Activated naive CD8-positive, alpha-beta T cell treated with anti-CD3 and anti-CD28 coated beads for 36 hours (primary cell): ENCODE data around the gene GRAP2. TPM values are rescaled to one million over a fixed set of nuclear protein-coding genes. Genes with fewer than 3 reads are reported as not detected.

Experiments used
- DNase-seq: peaks from one replicate; pipeline ENCODE4 v3.0.0; 2021
- H3K27ac Mint-ChIP-seq: one replicate; pipeline ENCODE4 v1.8.0; 2022; ENCODE audit warnings: mild to moderate bottlenecking, moderate library complexity, mixed read lengths
- H3K27me3 Mint-ChIP-seq: one replicate; pipeline ENCODE4 v1.8.0; 2022; ENCODE audit warnings: mild to moderate bottlenecking, mixed read lengths
- H3K36me3 Mint-ChIP-seq: one replicate; pipeline ENCODE4 v1.8.0; 2021; ENCODE audit warnings: mild to moderate bottlenecking, mixed read lengths
- H3K4me1 Mint-ChIP-seq: one replicate; pipeline ENCODE4 v1.8.0; 2021; ENCODE audit warnings: mixed read lengths
- H3K4me3 Mint-ChIP-seq: one replicate; pipeline ENCODE4 v1.8.0; 2022; ENCODE audit warnings: mild to moderate bottlenecking, moderate library complexity, mixed read lengths
- H3K9me3 Mint-ChIP-seq: one replicate; pipeline ENCODE4 v1.8.0; 2022; ENCODE audit warnings: mixed read lengths
- total RNA-seq, 2 experiments: library from RNA; stranded (reverse); gene quantifications; one replicate each; pipeline ENCODE4 v1.2.3, GENCODE V29; 2021

Gene GRAP2
- total RNA-seq, 2 experiments from 2014 or later: 65.2 to 65.5 TPM

DNA sequence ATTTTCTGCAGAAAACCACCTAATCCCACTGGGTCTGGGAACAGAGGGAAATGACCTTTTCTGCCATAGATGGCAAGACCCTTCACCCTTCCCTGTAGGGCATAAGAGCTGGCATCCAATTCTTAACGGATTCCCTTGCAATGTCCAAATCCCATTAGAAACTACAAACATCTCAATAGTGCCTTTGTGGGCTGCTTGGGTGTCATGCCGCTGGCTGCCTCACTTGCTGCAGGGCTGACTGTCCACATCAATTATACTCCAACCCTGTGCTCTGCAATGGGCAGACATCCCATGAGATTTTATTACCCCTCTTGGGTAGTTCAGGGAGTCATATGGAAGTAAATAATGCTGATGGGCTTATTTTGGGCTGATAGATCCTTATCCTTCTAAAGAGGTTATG lies 7.3 kb downstream of the GRAP2 start:
- peak overlapping the region; percentile 88 for H3K4me3 Mint-ChIP-seq
- DNase-seq: no peak
- H3K4me1 Mint-ChIP-seq: peaks cover 71% of the 10 kb centered on the region
- no peaks in the 10 kb centered on the region for H3K9me3 Mint-ChIP-seq
- H3K36me3 Mint-ChIP-seq: peaks cover 22% of the 10 kb centered on the region
- H3K27ac Mint-ChIP-seq: peak overlapping the region; percentile 98
- H3K27me3 Mint-ChIP-seq: no peaks in the 10 kb centered on the region

DNA sequence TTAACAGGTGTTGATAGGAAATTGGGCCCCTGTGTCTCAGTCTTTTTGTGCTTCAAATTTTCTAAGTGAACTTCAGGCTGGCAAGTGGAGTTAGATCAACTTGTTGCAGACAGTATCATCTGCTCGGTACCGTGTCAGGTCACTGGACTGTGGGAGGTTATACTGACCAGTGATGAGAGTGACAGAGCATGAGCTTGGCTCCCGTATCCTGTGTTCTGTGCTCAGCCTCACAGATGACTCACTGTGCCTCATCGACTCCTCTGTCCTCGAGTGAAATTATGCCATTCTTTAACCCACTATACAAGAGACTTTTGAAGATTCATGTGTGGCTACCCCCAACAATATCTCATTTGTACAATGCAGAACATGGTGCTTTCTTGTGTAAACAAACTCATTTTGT lies 7.9 kb downstream of the GRAP2 start:
- H3K4me1 Mint-ChIP-seq: peaks cover 77% of the 10 kb centered on the region
- H3K4me3 Mint-ChIP-seq: peak overlapping the region; percentile 88
- no peaks in the 10 kb centered on the region for H3K27me3 Mint-ChIP-seq
- DNase-seq: peak; percentile 46
- H3K27ac Mint-ChIP-seq: peak overlapping the region; percentile 98
- peaks cover 22% of the 10 kb centered on the region for H3K36me3 Mint-ChIP-seq
- H3K9me3 Mint-ChIP-seq: no peaks in the 10 kb centered on the region

DNA sequence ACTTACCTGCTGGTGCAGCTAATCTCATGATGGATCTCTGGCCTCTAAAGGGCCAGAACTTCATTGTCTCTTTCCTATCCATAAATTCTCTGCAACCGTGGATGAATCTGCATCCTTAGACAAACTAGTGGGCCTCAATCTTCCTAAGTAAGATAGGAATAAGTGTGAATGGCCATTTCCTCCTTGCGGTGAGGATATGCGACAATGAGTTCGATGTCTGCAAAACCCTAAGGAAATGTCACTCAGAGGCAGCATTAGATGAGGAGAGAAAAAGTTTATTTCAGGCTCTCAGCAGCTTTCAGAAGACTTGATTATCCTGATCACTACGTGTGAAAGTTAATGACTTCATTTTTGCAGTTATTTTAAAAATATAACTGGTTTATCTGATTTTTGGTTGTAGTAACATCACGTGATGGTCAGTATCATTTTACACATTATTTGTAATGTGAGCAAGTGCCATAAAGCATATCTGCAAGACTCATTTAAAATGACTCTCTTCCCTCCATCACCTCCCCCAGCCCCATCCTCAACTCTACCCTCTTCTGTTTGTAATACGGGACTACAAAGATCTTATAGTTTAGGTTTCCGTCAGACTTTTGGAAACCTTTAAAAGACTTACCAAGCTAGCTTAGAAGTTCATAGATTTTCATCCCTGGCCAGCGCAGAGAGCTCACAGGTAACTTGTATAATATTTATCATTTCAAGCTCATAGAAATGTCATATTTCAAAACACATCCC lies 10.2 kb downstream of the GRAP2 start:
- peak overlapping the region; percentile 98 for H3K27ac Mint-ChIP-seq
- peaks cover 15% of the 10 kb centered on the region for H3K36me3 Mint-ChIP-seq
- peak overlapping the region; percentile 66 for H3K4me3 Mint-ChIP-seq
- no peaks in the 10 kb centered on the region for H3K9me3 Mint-ChIP-seq
- H3K4me1 Mint-ChIP-seq: peaks cover 83% of the 10 kb centered on the region
- DNase-seq: no peak
- no peaks in the 10 kb centered on the region for H3K27me3 Mint-ChIP-seq

DNA sequence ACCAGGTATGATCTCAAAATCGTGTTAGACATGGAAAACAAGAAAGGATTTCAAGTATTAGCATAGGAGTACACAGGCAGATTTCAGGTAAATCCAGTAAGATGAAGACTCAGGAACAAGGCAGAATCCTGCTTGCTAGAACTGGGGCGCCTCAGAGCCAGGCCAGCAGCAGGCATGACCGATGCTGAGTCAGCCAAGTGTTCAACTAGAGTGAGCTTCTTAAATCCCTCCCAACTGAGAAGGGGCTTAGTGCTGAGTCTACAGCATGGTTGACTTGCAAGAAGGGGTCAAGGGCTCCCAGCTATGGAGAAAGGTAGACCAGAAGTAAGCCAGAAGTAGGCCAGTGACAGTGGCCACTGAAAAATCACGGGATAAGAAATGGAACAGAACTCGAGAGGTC lies 12.4 kb downstream of the GRAP2 start:
- no peaks in the 10 kb centered on the region for H3K9me3 Mint-ChIP-seq
- H3K4me1 Mint-ChIP-seq: peaks cover 89% of the 10 kb centered on the region
- peaks cover 18% of the 10 kb centered on the region for H3K36me3 Mint-ChIP-seq
- H3K4me3 Mint-ChIP-seq: peak overlapping the region; percentile 66
- H3K27me3 Mint-ChIP-seq: no peaks in the 10 kb centered on the region
- no peak for DNase-seq
- H3K27ac Mint-ChIP-seq: peak overlapping the region; percentile 98

DNA sequence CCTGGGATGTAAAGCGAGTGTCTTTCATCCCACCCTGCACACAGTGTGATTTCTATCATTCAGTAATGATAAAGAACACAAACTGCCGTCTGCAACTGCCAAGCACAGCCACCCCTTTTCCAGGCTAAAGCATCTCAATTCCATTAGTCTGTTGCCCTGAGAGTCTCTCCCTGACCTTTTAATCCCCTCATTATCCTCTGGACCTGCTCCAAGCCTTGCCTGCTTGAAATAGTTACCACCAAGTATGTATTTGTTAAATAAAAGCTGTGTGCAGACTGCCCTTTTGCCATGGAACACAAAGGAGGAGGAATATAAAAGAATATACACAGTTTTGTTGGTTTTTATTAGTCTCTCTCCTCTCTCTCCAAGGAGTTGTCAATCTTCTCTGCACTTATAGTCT lies 13.0 kb downstream of the GRAP2 start:
- Mint-ChIP-seq H3K4me3 (peak overlapping the region; percentile 66), H3K4me1 (peaks cover 87% of the 10 kb centered on the region), H3K9me3 (no peaks in the 10 kb centered on the region), H3K36me3 (peaks cover 18% of the 10 kb centered on the region), H3K27me3 (no peaks in the 10 kb centered on the region), H3K27ac (peak overlapping the region; percentile 98)
- no peak for DNase-seq

DNA sequence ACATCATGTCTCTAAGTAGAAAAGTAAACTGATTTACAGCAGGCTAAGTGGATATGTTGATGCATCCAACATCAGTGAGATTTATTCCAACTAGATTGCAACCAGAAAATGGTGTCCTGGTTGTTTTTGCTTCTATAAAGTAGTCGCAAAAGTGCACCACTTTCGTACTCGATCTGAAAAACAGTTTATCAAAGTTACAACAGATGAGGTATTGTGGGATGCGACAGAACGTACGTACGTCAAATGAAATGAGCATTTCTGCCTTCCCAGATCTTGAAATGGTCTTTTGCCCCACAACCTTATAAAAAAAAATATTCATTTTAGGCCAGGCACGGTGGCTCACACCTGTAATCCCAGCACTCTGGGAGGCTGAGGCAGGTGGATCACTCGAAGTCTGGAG lies 13.7 kb downstream of the GRAP2 start:
- Mint-ChIP-seq H3K36me3 (peaks cover 16% of the 10 kb centered on the region), H3K4me1 (peaks cover 86% of the 10 kb centered on the region), H3K9me3 (no peaks in the 10 kb centered on the region), H3K4me3 (peak overlapping the region; percentile 66), H3K27me3 (no peaks in the 10 kb centered on the region), H3K27ac (peak overlapping the region; percentile 98)
- no peak for DNase-seq

DNA sequence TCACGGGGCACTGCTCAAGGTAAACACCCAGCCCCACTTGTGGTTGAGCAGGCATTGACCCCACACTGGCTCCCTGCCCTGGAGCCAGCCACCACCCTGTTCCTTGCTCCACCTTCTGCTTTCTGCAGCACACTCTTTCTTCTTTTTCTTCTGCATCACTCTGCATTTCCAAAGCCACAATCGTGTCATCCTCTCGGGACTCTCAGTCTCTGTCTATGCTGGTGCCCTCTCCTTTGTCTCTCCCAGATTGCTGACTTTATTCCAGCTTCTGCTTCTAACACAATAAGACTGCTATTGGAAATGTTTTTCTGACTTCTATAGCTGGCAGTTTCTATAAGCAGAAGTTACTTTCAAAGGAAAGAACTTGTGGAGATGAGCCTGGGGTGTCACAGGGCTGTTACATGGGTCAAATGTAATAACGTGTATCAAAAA lies 14.4 kb downstream of the GRAP2 start:
- Mint-ChIP-seq H3K9me3 (no peaks in the 10 kb centered on the region), H3K36me3 (peaks cover 9% of the 10 kb centered on the region), H3K27me3 (no peaks in the 10 kb centered on the region), H3K27ac (peak overlapping the region; percentile 98), H3K4me1 (peaks cover 87% of the 10 kb centered on the region), H3K4me3 (peak overlapping the region; percentile 66)
- no peak for DNase-seq

DNA sequence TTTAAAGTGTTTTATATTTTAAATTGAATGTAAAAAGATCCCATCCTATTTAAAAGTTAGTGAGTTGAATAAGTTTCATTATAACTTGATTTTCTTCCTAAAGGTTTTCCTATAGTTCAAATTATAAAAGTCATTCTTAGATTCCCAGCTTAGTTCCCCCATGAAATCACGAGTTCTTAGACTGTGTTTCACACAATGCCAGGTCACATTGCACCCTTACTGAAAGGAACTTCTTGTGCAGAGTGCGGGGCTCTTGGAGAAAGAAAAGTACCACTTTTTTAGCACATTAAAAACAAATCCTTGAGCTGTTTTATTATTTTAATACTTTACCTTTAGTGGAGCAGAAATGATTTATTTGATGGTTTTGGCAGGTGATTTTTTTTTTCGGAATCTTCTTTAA lies 15.6 kb downstream of the GRAP2 start:
- peaks cover 86% of the 10 kb centered on the region for H3K4me1 Mint-ChIP-seq
- no peak for DNase-seq
- H3K27me3 Mint-ChIP-seq: no peaks in the 10 kb centered on the region
- H3K27ac Mint-ChIP-seq: peak overlapping the region; percentile 90
- H3K36me3 Mint-ChIP-seq: peaks cover 9% of the 10 kb centered on the region
- no peaks in the 10 kb centered on the region for H3K9me3 Mint-ChIP-seq
- H3K4me3 Mint-ChIP-seq: peak overlapping the region; percentile 56

DNA sequence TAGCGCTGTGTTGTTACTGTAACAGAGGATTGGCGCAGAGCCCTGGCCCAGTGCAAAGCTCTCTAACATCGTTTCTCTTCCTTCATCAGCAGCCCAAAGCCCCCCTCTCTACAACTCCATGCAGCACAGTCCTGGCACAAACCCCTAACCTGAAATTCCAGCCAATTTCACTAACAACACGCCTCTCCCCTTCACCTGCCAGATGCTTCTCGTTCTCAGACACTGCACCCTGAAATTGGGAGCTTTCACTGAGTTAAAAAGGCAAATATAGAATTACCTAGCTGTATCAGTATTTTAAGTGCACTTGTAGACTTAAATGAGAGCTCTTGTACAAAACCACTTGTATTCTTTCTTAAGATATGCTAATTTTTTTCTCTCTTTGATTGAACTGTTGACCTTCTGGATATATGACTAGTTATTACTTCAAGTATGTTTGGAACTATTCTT lies 16.3 kb downstream of the GRAP2 start:
- H3K27me3 Mint-ChIP-seq: no peaks in the 10 kb centered on the region
- no peaks in the 10 kb centered on the region for H3K9me3 Mint-ChIP-seq
- H3K27ac Mint-ChIP-seq: peak overlapping the region; percentile 90
- H3K4me3 Mint-ChIP-seq: peak overlapping the region; percentile 66
- peaks cover 84% of the 10 kb centered on the region for H3K4me1 Mint-ChIP-seq
- no peak for DNase-seq
- peaks cover 13% of the 10 kb centered on the region for H3K36me3 Mint-ChIP-seq

DNA sequence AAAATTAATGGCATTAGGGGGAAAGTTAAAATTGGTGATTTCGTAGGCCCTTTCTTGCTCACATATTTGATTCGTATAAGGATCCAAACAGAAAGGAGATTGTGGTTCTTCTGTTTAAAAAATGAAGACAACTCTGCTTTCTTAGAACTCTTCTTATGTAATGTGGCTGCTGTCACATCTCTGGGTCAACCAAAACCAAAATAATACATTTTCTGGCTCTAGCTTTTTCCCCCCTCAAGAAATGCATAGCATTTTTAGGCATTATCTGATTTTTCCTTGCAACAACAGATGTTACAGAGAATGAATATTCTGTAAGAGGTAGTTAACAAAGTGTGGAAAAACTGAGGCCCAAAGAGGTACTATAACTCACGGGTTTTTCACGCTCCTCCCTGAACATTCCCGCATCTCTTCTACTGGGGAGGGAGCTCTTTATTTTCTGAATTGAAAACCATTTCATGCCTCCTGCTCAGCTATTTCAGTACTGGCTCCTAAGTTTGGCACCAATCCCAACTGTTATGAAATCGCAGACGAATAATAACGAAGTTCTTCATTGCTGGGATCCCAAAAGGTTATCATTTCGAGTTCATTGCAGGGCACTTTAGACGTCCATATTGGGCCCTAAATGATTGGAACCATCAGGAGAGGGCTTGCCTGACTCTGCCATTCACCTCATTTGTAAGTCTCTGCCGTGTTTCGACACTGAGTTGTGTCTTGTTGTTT lies 17.1 kb downstream of the GRAP2 start:
- no peaks in the 10 kb centered on the region for H3K9me3 Mint-ChIP-seq
- H3K36me3 Mint-ChIP-seq: peaks cover 16% of the 10 kb centered on the region
- peak overlapping the region; percentile 90 for H3K27ac Mint-ChIP-seq
- H3K4me1 Mint-ChIP-seq: peaks cover 83% of the 10 kb centered on the region
- DNase-seq: no peak
- H3K4me3 Mint-ChIP-seq: peak overlapping the region; percentile 66
- no peaks in the 10 kb centered on the region for H3K27me3 Mint-ChIP-seq

DNA sequence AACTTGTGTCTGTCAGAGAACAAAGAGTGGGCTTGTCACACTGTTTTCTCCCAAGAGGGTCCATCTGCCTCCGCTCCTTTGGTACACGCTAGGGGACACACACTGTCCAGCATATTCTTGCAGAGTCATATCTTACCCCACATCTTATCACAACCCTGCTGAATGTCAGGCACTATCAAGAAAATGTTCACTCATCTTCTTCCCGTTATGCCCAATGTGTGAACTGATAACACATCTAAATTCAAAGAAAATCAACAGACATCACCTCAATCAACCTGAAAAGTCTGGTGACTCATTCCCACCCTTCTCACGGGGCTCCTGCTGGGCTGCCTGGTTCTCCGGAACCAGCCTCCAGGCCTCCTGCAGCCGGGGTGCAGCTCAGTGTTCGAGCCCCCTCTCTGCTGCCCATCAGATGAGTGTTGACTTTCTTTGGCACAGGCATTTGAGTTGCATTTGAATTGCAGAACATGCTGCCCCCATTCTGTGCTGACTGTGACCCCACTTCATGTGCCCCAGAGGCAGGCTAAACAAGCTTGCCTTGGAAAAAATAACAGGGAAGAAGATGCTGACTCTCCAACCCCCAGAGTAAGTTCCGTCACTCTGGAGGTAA lies 19.4 kb downstream of the GRAP2 start:
- Mint-ChIP-seq H3K4me1 (peaks cover 84% of the 10 kb centered on the region), H3K4me3 (peak overlapping the region; percentile 72), H3K27ac (peak overlapping the region; percentile 96), H3K9me3 (no peaks in the 10 kb centered on the region), H3K36me3 (peaks cover 16% of the 10 kb centered on the region), H3K27me3 (no peaks in the 10 kb centered on the region)
- peak; percentile 74 for DNase-seq

DNA sequence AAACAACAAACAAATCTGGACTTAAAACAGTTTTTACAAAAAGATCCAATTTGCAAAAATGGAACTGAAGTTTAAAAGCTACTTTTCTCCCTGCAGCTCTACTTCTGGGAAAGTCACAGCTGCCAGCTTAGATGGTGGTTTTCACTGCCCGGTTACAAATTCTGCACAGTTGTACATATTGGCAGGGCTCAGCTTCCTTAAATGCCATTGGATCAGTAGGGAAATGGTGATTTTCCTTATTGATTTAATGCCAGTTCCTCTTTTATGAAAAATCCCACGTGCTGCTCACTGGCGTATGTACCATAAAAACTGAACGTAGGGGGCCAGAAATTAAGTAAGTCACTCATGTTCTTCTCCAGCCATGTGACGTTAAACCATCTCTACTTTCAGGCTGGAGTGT lies 22.8 kb downstream of the GRAP2 start:
- peaks cover 26% of the 10 kb centered on the region for H3K36me3 Mint-ChIP-seq
- H3K27ac Mint-ChIP-seq: no peak overlapping the region
- H3K9me3 Mint-ChIP-seq: no peaks in the 10 kb centered on the region
- no peaks in the 10 kb centered on the region for H3K27me3 Mint-ChIP-seq
- no peak overlapping the region for H3K4me3 Mint-ChIP-seq
- no peak for DNase-seq
- peaks cover 70% of the 10 kb centered on the region for H3K4me1 Mint-ChIP-seq

DNA sequence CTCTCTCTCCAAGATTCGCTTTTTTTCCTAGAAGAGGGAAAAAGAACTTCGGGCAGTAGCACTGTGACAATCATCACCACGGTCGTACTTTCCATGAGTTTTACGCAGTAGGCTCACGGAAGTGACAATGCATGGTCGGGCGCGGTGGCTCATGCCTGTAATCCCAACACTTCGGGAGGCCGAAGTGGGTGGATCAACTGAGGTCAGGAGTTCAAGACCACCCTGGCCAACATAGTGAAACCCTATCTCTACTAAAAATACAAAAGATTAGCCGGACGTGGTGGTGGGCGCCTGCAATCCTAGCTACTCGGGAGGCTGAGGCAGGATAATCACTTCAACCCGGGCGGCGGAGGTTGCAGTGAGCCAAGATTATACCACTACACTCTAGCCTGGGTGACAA lies 23.4 kb downstream of the GRAP2 start:
- no peak overlapping the region for H3K4me3 Mint-ChIP-seq
- peaks cover 26% of the 10 kb centered on the region for H3K36me3 Mint-ChIP-seq
- H3K9me3 Mint-ChIP-seq: no peaks in the 10 kb centered on the region
- no peak for DNase-seq
- H3K4me1 Mint-ChIP-seq: peaks cover 67% of the 10 kb centered on the region
- H3K27ac Mint-ChIP-seq: no peak overlapping the region
- no peaks in the 10 kb centered on the region for H3K27me3 Mint-ChIP-seq

DNA sequence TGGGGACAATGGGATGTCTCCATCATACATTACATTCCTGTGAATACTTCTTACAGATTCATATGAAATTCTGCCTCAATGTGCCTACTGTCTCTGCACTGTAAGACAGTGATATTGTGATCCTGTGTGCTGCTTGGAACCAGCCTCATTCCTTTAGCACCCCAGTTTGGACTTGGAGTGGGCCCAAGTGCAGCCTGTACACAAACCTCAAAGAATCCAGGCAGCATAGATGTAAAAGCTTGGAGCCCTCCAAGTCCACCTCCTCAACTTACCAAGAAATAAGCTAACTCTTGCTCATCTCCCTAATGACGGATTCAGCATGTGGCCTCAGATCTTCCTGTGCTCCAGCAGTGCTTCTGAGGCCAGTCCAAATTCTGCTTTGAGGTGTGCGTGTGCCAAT lies 24.4 kb downstream of the GRAP2 start:
- Mint-ChIP-seq H3K4me3 (no peak overlapping the region), H3K27me3 (no peaks in the 10 kb centered on the region), H3K27ac (no peak overlapping the region), H3K4me1 (peaks cover 57% of the 10 kb centered on the region), H3K9me3 (no peaks in the 10 kb centered on the region), H3K36me3 (peaks cover 26% of the 10 kb centered on the region)
- no peak for DNase-seq

DNA sequence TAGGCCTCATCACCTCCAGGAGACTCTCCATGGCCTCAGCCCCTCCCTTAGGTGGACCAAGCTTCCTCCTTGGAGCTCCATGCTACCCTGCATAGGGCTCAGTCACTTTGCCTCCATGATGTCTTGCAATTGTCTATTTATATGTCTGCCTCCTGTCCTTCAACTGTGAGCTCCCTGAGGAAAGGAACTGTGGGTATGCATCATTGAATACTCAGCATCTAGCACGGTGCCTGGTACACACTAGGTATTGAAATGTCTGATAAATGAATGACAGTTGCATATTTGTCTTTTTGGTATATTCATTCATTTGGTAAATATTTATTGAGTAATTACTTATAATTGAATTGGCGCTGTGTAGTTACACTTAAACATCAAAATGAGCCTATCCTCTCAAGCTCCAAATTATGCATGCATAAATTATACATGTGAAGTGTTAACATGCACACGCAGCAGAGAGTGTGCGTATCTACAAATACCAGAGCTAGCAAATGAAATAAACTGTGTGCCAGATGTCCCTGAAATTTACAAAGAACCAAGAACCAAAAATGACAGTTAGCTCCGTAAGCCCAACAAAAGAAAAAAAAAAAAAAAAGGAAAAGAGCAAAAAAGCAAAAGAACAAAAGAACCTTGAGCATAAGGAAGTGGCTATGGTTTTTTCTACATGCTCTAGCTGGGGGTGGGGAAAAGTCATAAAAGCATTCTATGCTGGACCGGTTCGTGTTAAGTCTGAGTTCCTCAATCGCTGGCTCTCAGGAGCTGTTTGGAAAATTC lies 25.2 kb downstream of the GRAP2 start:
- Mint-ChIP-seq H3K4me3 (no peak overlapping the region), H3K4me1 (peaks cover 50% of the 10 kb centered on the region)
- DNase-seq: no peak

More for the DNA sequence above, 25.2 kb downstream of the GRAP2 start:
- Mint-ChIP-seq H3K9me3 (no peaks in the 10 kb centered on the region), H3K27me3 (no peaks in the 10 kb centered on the region), H3K27ac (no peak overlapping the region), H3K36me3 (peaks cover 24% of the 10 kb centered on the region)
